ENCODE data around the gene EDC4. TPM values are rescaled to one million over a fixed set of nuclear protein-coding genes. Genes with fewer than 3 reads are reported as not detected.

Gene EDC4
- polyA plus RNA-seq, 1 donor from 2014 or later, result 66.0 TPM

DNA sequence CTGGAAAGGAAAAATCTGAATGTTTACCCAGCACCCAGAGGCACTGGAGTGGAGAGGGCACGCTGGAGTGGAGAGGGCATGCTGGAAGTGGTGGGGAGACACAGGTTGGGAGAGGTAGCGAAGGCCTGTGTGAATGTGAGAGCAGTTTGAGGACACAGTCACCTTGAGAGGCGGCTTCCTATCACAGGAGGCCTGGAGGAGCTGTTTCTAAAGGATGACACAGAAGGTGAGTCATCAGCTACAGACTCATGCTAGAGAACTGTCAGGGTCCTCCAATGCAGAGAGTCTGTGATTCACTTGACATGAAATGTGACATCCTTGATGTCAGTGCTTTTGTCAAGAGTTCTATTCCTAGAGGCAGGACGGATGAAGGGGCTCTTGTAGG, 45.0 kb downstream of the EDC4 start:
- no peaks in the 10 kb centered on the region for H4K20me1 ChIP-seq (ENCODE audit: insufficient read depth)
- H2AFZ ChIP-seq (ENCODE audit: low read depth, low read length), result no peak overlapping the region
- H3K27ac ChIP-seq (ENCODE audit: low read length), result peak overlapping the region; percentile 28
- H3K4me3 ChIP-seq (ENCODE audit: low read length), result no peak overlapping the region
- H3K9ac ChIP-seq (ENCODE audit: low read length), result no peak overlapping the region
- H3K9me3 ChIP-seq (ENCODE audit: low read length), result no peaks in the 10 kb centered on the region
- no peak overlapping the region for H3K4me2 ChIP-seq (ENCODE audit: low read length)
- H3K79me2 ChIP-seq (replicated peaks; ENCODE audit: insufficient read depth, low read length), result no peaks in the 10 kb centered on the region
- no peaks in the 10 kb centered on the region for H3K9me2 ChIP-seq (ENCODE audit: insufficient read depth, low read length)
- no peaks in the 10 kb centered on the region for H3F3A ChIP-seq (ENCODE audit: insufficient read depth, low read length, poor library complexity, severe bottlenecking)
- TF ChIP-seq, protein P1, sequence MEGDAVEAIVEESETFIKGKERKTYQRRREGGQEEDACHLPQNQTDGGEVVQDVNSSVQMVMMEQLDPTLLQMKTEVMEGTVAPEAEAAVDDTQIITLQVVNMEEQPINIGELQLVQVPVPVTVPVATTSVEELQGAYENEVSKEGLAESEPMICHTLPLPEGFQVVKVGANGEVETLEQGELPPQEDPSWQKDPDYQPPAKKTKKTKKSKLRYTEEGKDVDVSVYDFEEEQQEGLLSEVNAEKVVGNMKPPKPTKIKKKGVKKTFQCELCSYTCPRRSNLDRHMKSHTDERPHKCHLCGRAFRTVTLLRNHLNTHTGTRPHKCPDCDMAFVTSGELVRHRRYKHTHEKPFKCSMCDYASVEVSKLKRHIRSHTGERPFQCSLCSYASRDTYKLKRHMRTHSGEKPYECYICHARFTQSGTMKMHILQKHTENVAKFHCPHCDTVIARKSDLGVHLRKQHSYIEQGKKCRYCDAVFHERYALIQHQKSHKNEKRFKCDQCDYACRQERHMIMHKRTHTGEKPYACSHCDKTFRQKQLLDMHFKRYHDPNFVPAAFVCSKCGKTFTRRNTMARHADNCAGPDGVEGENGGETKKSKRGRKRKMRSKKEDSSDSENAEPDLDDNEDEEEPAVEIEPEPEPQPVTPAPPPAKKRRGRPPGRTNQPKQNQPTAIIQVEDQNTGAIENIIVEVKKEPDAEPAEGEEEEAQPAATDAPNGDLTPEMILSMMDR (IDR thresholded peaks at IDR 0.05; ENCODE audit: poor library complexity, severe bottlenecking), result no peak
- no peak for TF ChIP-seq MXI1 (conservative IDR thresholded peaks at IDR 0.05; ENCODE audit: poor library complexity, severe bottlenecking)
- TF ChIP-seq POLR2AphosphoS5 (IDR thresholded peaks at IDR 0.05), result no peak
- no peak for TF ChIP-seq EZH2 (IDR thresholded peaks at IDR 0.05; ENCODE audit: borderline replicate concordance, insufficient read depth, low read length, poor library complexity, severe bottlenecking)
- TF ChIP-seq, protein P2, sequence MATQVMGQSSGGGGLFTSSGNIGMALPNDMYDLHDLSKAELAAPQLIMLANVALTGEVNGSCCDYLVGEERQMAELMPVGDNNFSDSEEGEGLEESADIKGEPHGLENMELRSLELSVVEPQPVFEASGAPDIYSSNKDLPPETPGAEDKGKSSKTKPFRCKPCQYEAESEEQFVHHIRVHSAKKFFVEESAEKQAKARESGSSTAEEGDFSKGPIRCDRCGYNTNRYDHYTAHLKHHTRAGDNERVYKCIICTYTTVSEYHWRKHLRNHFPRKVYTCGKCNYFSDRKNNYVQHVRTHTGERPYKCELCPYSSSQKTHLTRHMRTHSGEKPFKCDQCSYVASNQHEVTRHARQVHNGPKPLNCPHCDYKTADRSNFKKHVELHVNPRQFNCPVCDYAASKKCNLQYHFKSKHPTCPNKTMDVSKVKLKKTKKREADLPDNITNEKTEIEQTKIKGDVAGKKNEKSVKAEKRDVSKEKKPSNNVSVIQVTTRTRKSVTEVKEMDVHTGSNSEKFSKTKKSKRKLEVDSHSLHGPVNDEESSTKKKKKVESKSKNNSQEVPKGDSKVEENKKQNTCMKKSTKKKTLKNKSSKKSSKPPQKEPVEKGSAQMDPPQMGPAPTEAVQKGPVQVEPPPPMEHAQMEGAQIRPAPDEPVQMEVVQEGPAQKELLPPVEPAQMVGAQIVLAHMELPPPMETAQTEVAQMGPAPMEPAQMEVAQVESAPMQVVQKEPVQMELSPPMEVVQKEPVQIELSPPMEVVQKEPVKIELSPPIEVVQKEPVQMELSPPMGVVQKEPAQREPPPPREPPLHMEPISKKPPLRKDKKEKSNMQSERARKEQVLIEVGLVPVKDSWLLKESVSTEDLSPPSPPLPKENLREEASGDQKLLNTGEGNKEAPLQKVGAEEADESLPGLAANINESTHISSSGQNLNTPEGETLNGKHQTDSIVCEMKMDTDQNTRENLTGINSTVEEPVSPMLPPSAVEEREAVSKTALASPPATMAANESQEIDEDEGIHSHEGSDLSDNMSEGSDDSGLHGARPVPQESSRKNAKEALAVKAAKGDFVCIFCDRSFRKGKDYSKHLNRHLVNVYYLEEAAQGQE (IDR thresholded peaks at IDR 0.05; ENCODE audit: borderline replicate concordance), result no peak
- no peak for TF ChIP-seq SMC3 (conservative IDR thresholded peaks at IDR 0.05; ENCODE audit: poor library complexity)
- TF ChIP-seq RAD21 (conservative IDR thresholded peaks at IDR 0.05), result no peak
- no peak for TF ChIP-seq TAF1 (IDR thresholded peaks at IDR 0.05; ENCODE audit: low read depth)
- TF ChIP-seq EP300 (conservative IDR thresholded peaks at IDR 0.05; ENCODE audit: poor library complexity, severe bottlenecking), result no peak
- no peaks in the 10 kb centered on the region for H3K36me3 ChIP-seq (ENCODE audit: insufficient read depth, low read length)
- no peaks in the 10 kb centered on the region for H3K27me3 ChIP-seq (ENCODE audit: insufficient read depth, low read depth, low read length)

DNA sequence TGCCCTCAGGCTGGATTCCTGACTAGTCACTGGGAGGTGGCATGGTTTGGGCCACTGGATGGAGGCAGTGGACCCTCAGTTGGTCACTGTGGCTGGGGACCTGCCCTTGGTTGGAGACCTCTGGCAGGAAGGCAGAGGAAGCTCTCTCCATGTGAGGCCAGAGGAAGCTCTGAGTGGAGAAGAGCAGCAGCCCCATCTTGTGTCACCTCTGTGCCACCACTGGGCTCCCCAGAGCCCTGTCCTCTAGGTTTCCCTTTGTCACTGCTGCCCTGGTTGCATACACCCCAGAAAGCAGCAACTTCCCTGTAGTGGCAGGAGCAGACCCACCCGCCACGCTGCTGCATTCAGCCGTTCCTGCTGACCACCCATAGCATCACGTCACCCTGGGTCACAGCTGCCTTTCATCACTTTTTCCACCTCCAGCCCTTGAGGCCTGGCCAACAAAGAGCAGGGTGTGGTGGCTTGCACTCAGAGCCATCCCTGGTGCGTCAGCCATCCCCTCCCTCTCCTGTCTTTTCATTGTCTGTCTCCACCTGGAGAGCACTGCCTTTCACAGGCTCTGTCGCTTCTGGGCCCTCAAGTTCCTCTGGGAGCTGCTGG, 46.9 kb downstream of the EDC4 start:
- H4K20me1 ChIP-seq (ENCODE audit: insufficient read depth), result no peaks in the 10 kb centered on the region
- no peaks in the 10 kb centered on the region for H3F3A ChIP-seq (ENCODE audit: insufficient read depth, low read length, poor library complexity, severe bottlenecking)
- no peak overlapping the region for H2AFZ ChIP-seq (ENCODE audit: low read depth, low read length)
- no peaks in the 10 kb centered on the region for H3K9me3 ChIP-seq (ENCODE audit: low read length)
- TF ChIP-seq TAF1 (IDR thresholded peaks at IDR 0.05; ENCODE audit: low read depth), result no peak
- no peak for TF ChIP-seq SMC3 (conservative IDR thresholded peaks at IDR 0.05; ENCODE audit: poor library complexity)
- no peak for TF ChIP-seq POLR2AphosphoS5 (IDR thresholded peaks at IDR 0.05)
- TF ChIP-seq, protein P1 (IDR thresholded peaks at IDR 0.05; ENCODE audit: poor library complexity, severe bottlenecking), result no peak
- TF ChIP-seq, protein P2 (IDR thresholded peaks at IDR 0.05; ENCODE audit: borderline replicate concordance), result no peak
- no peak for TF ChIP-seq EP300 (conservative IDR thresholded peaks at IDR 0.05; ENCODE audit: poor library complexity, severe bottlenecking)
- TF ChIP-seq RAD21 (conservative IDR thresholded peaks at IDR 0.05), result no peak
- TF ChIP-seq EZH2 (IDR thresholded peaks at IDR 0.05; ENCODE audit: borderline replicate concordance, insufficient read depth, low read length, poor library complexity, severe bottlenecking), result no peak
- no peak for TF ChIP-seq MXI1 (conservative IDR thresholded peaks at IDR 0.05; ENCODE audit: poor library complexity, severe bottlenecking)
- H3K27me3 ChIP-seq (ENCODE audit: insufficient read depth, low read depth, low read length), result no peaks in the 10 kb centered on the region
- H3K4me3 ChIP-seq (ENCODE audit: low read length), result no peak overlapping the region
- no peak overlapping the region for H3K9ac ChIP-seq (ENCODE audit: low read length)
- H3K4me2 ChIP-seq (ENCODE audit: low read length), result no peak overlapping the region
- H3K9me2 ChIP-seq (ENCODE audit: insufficient read depth, low read length), result no peaks in the 10 kb centered on the region
- no peak overlapping the region for H3K27ac ChIP-seq (ENCODE audit: low read length)
- no peaks in the 10 kb centered on the region for H3K79me2 ChIP-seq (replicated peaks; ENCODE audit: insufficient read depth, low read length)
- no peaks in the 10 kb centered on the region for H3K36me3 ChIP-seq (ENCODE audit: insufficient read depth, low read length)

All from neural cell (in vitro differentiated cells).